Hepatocyte (in vitro differentiated cells): ENCODE data around the gene FRMD6. TPM values are rescaled to one million over a fixed set of nuclear protein-coding genes. Genes with fewer than 3 reads are reported as not detected.

Experiments
- DNase-seq: peaks from one replicate; pipeline ENCODE4 v3.0.0-alpha.2; 2016; ENCODE audit warnings: low spot score
- H2AFZ ChIP-seq: fragments of 200-600 bp; sonication (generic); 2 replicates; pipeline ENCODE4 v1.6.0; 2016; ENCODE audit warnings: antibody characterized with exemption, mild to moderate bottlenecking
- H3K27ac ChIP-seq: fragments of 200-600 bp; sonication (generic); 2 replicates; pipeline ENCODE4 v1.5.1; 2016; ENCODE audit warnings: mild to moderate bottlenecking
- H3K27me3 ChIP-seq: fragments of 200-600 bp; sonication (generic); 2 replicates; pipeline ENCODE4 v1.6.1; 2016
- H3K36me3 ChIP-seq: fragments of 200-600 bp; sonication (generic); replicated peaks from 2 replicates; pipeline ENCODE4 v1.5.1; 2016; ENCODE audit warnings: low read depth; ENCODE audit not compliant: insufficient read depth
- H3K4me1 ChIP-seq: fragments of 200-600 bp; sonication (generic); 2 replicates; pipeline ENCODE4 v1.5.1; 2016; ENCODE audit warnings: mild to moderate bottlenecking, moderate library complexity; ENCODE audit not compliant: insufficient read depth
- H3K4me2 ChIP-seq: fragments of 200-600 bp; sonication (generic); 2 replicates; pipeline ENCODE4 v1.6.0; 2016
- H3K4me3 ChIP-seq: fragments of 200-600 bp; sonication (generic); 2 replicates; pipeline ENCODE4 v1.5.1; 2016; ENCODE audit warnings: mild to moderate bottlenecking
- H3K79me2 ChIP-seq: fragments of 200-600 bp; sonication (generic); 2 replicates; pipeline ENCODE4 v1.6.0; 2017; ENCODE audit warnings: mild to moderate bottlenecking
- H3K9me2 ChIP-seq: fragments of 200-600 bp; sonication (generic); replicated peaks from 2 replicates; pipeline ENCODE4 v1.6.0; 2017; ENCODE audit warnings: mild to moderate bottlenecking; ENCODE audit not compliant: insufficient read depth
- H3K9me3 ChIP-seq: fragments of 200-600 bp; sonication (generic); 2 replicates; pipeline ENCODE4 v1.5.1; 2016; ENCODE audit warnings: low read depth, mild to moderate bottlenecking
- H4K20me1 ChIP-seq: fragments of 200-600 bp; sonication (generic); 2 replicates; pipeline ENCODE4 v1.6.0; 2016; ENCODE audit warnings: mild to moderate bottlenecking; ENCODE audit not compliant: insufficient read depth, poor library complexity, severe bottlenecking
- CTCF ChIP-seq: fragments of 200-600 bp; sonication (generic); IDR thresholded peaks from 2 replicates; pipeline ENCODE4 v1.5.1; 2016; ENCODE audit warnings: antibody characterized with exemption, mild to moderate bottlenecking; ENCODE audit not compliant: poor library complexity
- EZH2 ChIP-seq: fragments of 200-600 bp; sonication (generic); IDR thresholded peaks from 2 replicates; pipeline ENCODE4 v1.6.1; 2016; ENCODE audit warnings: antibody characterized with exemption, mild to moderate bottlenecking, borderline replicate concordance
- EZH2phosphoT487 ChIP-seq: fragments of 200-600 bp; sonication (generic); IDR thresholded peaks from one replicate; pipeline ENCODE4 v1.6.1; 2018; ENCODE audit warnings: antibody characterized with exemption, mild to moderate bottlenecking, low read depth, moderate library complexity; ENCODE audit not compliant: unreplicated experiment, severe bottlenecking
- WGBS: methylation state at CpG from one replicate; pipeline ENCODE4 v1.1.6; 2016; ENCODE audit warnings: low lambda C conversion rate; ENCODE audit errors: missing lambda C conversion rate; 5-methylcytosine and 5-hydroxymethylcytosine counted together
- polyA plus RNA-seq: library from polyadenylated mRNA; unstranded; fragments of >200 nt; fragmentation: Nextera tagmentation; extraction: Ambion mirVana; gene quantifications from 2 replicates; pipeline ENCODE4 v1.2.1, GENCODE V29; 2016
- total RNA-seq: library from RNA; depleted of rRNA; stranded (reverse); fragments of >200 nt; gene quantifications from 2 replicates; pipeline ENCODE4 v1.2.3, GENCODE V29; 2014

FRMD6 gene
- total RNA-seq, result 37.4 and 64.4 TPM in 2 replicates
- polyA plus RNA-seq, result 17.0 and 18.9 TPM in 2 replicates

GRCh38 chr14:51651388-51652167 lies at the start of gene FRMD6:
TSS of gene FRMD6 (plus strand) at chr14:51651910. CDS start at chr14:51689837, 37,927 bp downstream.
- no peak for TF ChIP-seq EZH2phosphoT487
- peak; percentile 86 for TF ChIP-seq CTCF
- Histone ChIP-seq H3K36me3 (no peaks in the 10 kb centered on the region), H3K9me2 (no peaks in the 10 kb centered on the region), H3K4me3 (peak within 1 kb of the TSS; percentile 94), H4K20me1 (peaks cover 2% of the 10 kb centered on the region), H3K9me3 (no peaks in the 10 kb centered on the region), H3K4me2 (peak within 1 kb of the TSS; percentile 95), H3K27me3 (no peaks in the 10 kb centered on the region), H3K4me1 (peaks cover 3% of the 10 kb centered on the region), H2AFZ (peak within 1 kb of the TSS; percentile 90), H3K27ac (peak within 1 kb of the TSS; percentile 100), H3K79me2 (peaks cover 68% of the 10 kb centered on the region)
- peak; percentile 92 for DNase-seq
- 1% methylated on average over 50 of the region's 86 CpGs for WGBS

GRCh38 chr14:51602310-51602709 lies 49.4 kb upstream of the FRMD6 start:
- Histone ChIP-seq H4K20me1 (no peaks in the 10 kb centered on the region), H3K4me1 (peaks cover 10% of the 10 kb centered on the region), H3K27ac (no peak overlapping the region), H3K79me2 (no peaks in the 10 kb centered on the region), H3K9me3 (no peaks in the 10 kb centered on the region), H3K4me3 (no peak overlapping the region), H3K9me2 (no peaks in the 10 kb centered on the region), H3K4me2 (no peak overlapping the region), H3K27me3 (no peaks in the 10 kb centered on the region), H3K36me3 (no peaks in the 10 kb centered on the region), H2AFZ (no peak overlapping the region)
- DNase-seq, result no peak
- TF ChIP-seq EZH2phosphoT487 (no peak), EZH2 (no peak), CTCF (no peak)

- Histone ChIP-seq H3K79me2 (no peaks in the 10 kb centered on the region), H2AFZ (no peak overlapping the region), H3K4me1 (peaks cover 20% of the 10 kb centered on the region), H3K9me3 (no peaks in the 10 kb centered on the region), H4K20me1 (no peaks in the 10 kb centered on the region), H3K27ac (peak overlapping the region; percentile 68), H3K27me3 (no peaks in the 10 kb centered on the region), H3K36me3 (no peaks in the 10 kb centered on the region), H3K4me3 (no peak overlapping the region), H3K4me2 (no peak overlapping the region), H3K9me2 (no peaks in the 10 kb centered on the region)
- peak; percentile 13 for DNase-seq
- WGBS, result 87% methylated on average over 3 of the region's 3 CpGs
- TF ChIP-seq EZH2phosphoT487, result no peak
- no peak for TF ChIP-seq EZH2
- TF ChIP-seq CTCF, result no peak
These were observed 48.2 kb upstream of the FRMD6 start for GRCh38 chr14:51603495-51603894.
